ENCODE results near the gene PDGFRB. TPM values are rescaled to one million over a fixed set of nuclear protein-coding genes. Genes with fewer than 3 reads are reported as not detected.

The PDGFRB gene
- total and polyA plus RNA-seq, 9 donors = 102 to 302 (median 207) TPM

DNA sequence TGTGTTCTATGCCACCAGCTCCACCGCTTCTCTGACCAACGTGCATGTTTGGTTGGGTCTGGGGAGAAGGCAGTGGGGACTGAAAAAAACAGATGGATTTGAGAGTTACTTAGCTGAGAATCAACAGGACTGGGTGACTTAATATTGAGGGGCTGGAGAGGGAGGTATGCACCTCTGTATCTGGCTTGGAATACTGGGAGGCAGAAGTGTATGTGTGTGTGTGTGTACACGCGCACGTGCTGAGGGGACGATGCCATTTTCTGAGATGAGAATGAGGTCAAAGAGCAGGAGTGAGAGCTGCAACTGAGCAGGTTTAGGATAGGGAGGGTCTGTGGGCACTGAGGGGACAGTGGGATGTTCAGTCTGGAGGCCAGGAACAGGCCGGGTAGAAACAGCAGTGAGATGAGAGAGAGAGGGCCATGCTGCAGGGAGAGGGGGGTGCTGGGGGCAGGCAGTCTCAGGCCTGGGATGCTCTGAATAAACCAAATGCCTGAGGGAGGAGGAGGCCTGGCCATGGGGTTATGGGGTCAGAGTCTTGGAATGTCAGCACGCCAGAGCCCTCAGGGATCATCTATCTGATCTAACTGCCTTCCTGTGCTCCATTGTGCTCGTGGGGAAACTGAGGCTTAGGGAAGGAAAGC, 14.0 kb downstream of the PDGFRB start:
- no peaks in the 10 kb centered on the region for H3K9me3 ChIP-seq
- H3K27ac ChIP-seq = peak overlapping the region; percentile 84 to 92
- no peaks in the 10 kb centered on the region for H3K27me3 ChIP-seq
- peak in 1 of 5 donors; percentile 23 for DNase-seq
- 29 to 36% (median 34%) methylated on average over 9 of the region's 9 CpGs for WGBS, 3 donors
- TF ChIP-seq POLR2A (IDR thresholded peaks at IDR 0.05) (no peak), EP300 (IDR thresholded peaks at IDR 0.05) (no peak)
- TF ChIP-seq, protein P1, sequence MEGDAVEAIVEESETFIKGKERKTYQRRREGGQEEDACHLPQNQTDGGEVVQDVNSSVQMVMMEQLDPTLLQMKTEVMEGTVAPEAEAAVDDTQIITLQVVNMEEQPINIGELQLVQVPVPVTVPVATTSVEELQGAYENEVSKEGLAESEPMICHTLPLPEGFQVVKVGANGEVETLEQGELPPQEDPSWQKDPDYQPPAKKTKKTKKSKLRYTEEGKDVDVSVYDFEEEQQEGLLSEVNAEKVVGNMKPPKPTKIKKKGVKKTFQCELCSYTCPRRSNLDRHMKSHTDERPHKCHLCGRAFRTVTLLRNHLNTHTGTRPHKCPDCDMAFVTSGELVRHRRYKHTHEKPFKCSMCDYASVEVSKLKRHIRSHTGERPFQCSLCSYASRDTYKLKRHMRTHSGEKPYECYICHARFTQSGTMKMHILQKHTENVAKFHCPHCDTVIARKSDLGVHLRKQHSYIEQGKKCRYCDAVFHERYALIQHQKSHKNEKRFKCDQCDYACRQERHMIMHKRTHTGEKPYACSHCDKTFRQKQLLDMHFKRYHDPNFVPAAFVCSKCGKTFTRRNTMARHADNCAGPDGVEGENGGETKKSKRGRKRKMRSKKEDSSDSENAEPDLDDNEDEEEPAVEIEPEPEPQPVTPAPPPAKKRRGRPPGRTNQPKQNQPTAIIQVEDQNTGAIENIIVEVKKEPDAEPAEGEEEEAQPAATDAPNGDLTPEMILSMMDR (IDR thresholded peaks at IDR 0.05) = no peak
- H3K36me3 ChIP-seq = no peaks in the 10 kb centered on the region
- H3K4me1 ChIP-seq (ENCODE audit: insufficient read depth) = peaks cover 68% of the 10 kb centered on the region
- H3K4me3 ChIP-seq = no peak overlapping the region
- intact Hi-C loops (cut with DNase I) = no loop called here

GRCh38 chr5:150140830-150141229, 14.8 kb downstream of the PDGFRB start:
- TF ChIP-seq POLR2A (IDR thresholded peaks at IDR 0.05) (no peak), EP300 (IDR thresholded peaks at IDR 0.05) (no peak)
- TF ChIP-seq, protein P1 (IDR thresholded peaks at IDR 0.05) = no peak
- no peaks in the 10 kb centered on the region for H3K27me3 ChIP-seq
- peak overlapping the region; percentile 92 for H3K27ac ChIP-seq
- no peaks in the 10 kb centered on the region for H3K36me3 ChIP-seq
- H3K4me1 ChIP-seq (ENCODE audit: insufficient read depth) = peaks cover 73% of the 10 kb centered on the region
- H3K9me3 ChIP-seq = no peaks in the 10 kb centered on the region
- peak in 1 of 5 donors; percentile 49 for DNase-seq
- no peak overlapping the region for H3K4me3 ChIP-seq
- intact Hi-C loops (cut with DNase I) = no loop called here
- WGBS, 3 donors = 15 to 23% (median 16%) methylated on average over 11 of the region's 11 CpGs

DNA sequence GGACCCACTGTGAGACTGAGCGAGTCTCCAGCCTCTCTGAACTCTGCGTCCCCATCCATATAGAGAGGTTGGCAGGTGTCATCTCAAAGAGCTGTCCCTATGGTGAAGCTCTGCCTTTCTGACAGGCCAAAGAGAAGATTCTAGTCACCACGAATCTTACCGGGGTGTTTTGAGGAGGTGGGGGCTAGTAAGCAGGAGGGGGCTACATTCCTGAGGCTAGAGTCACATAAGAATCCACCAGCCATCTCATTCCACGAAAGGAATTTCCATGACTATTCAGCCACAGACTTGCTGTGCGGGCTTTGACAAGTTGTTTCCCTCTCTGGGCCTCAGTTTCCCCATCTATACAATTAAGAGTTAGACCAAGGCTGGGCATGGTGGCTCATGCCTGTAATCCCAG, 16.3 kb downstream of the PDGFRB start:
- Histone ChIP-seq H3K27ac (peak overlapping the region; percentile 92), H3K36me3 (no peaks in the 10 kb centered on the region), H3K4me1 (ENCODE audit: insufficient read depth) (peaks cover 69% of the 10 kb centered on the region), H3K4me3 (peak overlapping the region; percentile 15), H3K9me3 (no peaks in the 10 kb centered on the region), H3K27me3 (no peaks in the 10 kb centered on the region)
- WGBS, 3 donors = 27 to 39% (median 37%) methylated on average over 6 of the region's 6 CpGs
- intact Hi-C loops (cut with DNase I) = loop anchor here in 3 of 4 donors (10.0 kb wide), 3 partner anchors 215 to 305 kb away; partner anchors contain the start of genes RPS14 (in 1 of the 3) and TCOF1 (in 1 of the 3)
- no peak for DNase-seq
- no peak for TF ChIP-seq EP300 (IDR thresholded peaks at IDR 0.05)
- TF ChIP-seq POLR2A (IDR thresholded peaks at IDR 0.05) = no peak
- TF ChIP-seq, protein P1 (IDR thresholded peaks at IDR 0.05) = no peak

DNA sequence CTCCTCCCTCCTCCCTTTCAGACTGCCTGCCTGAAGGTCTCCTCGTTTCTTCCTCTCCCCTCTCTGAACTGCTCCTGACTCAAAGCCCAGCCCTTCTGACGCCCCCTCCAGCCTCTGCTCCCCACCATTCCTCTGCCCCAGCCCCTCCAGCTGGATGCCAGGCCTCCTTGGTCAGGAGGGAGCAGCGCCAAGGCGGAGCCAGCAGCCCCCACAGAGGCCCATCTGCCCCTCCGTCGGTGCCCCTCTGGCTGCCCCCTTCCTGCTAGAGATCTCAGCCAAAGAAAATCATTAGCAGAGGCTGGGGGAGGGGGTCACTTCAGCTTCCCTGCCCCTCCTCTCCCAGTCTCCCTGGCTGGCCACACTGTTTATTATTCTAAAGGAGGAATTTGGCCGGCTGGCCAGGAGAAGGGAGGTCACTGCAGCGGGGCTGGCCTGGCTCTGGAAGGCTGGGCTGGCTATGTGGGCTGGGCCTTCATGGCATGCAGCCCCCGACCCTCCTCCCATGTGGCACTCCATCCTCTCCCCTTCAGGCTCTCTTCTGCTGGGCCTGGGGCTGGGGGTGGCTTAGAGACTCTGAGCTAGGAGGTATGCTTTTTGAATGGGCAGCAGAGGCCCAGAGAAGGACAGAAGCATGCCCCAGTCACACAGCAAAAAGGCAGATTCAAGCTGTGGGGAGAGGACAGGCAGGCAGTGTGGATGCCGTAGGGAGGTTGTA, 16.9 kb downstream of the PDGFRB start:
- H3K27me3 ChIP-seq = no peaks in the 10 kb centered on the region
- no peak for TF ChIP-seq EP300 (IDR thresholded peaks at IDR 0.05)
- peaks cover 63% of the 10 kb centered on the region for H3K4me1 ChIP-seq (ENCODE audit: insufficient read depth)
- H3K36me3 ChIP-seq = no peaks in the 10 kb centered on the region
- peak overlapping the region; percentile 92 for H3K27ac ChIP-seq
- peak overlapping the region; percentile 15 for H3K4me3 ChIP-seq
- intact Hi-C loops (cut with DNase I) = loop anchor here in 3 of 4 donors (10.0 kb wide), 3 partner anchors 216 to 306 kb away; partner anchors contain the start of genes RPS14 (in 1 of the 3) and TCOF1 (in 1 of the 3)
- DNase-seq = peak; percentile 80 to 87 (median 86)
- 5 to 6% (median 6%) methylated on average over 10 of the region's 10 CpGs for WGBS, 3 donors
- H3K9me3 ChIP-seq = no peaks in the 10 kb centered on the region

Measured in ovary (tissue), 9 donors.